Measurements from ENCODE around the gene PLXDC2.

The PLXDC2 gene

DNA sequence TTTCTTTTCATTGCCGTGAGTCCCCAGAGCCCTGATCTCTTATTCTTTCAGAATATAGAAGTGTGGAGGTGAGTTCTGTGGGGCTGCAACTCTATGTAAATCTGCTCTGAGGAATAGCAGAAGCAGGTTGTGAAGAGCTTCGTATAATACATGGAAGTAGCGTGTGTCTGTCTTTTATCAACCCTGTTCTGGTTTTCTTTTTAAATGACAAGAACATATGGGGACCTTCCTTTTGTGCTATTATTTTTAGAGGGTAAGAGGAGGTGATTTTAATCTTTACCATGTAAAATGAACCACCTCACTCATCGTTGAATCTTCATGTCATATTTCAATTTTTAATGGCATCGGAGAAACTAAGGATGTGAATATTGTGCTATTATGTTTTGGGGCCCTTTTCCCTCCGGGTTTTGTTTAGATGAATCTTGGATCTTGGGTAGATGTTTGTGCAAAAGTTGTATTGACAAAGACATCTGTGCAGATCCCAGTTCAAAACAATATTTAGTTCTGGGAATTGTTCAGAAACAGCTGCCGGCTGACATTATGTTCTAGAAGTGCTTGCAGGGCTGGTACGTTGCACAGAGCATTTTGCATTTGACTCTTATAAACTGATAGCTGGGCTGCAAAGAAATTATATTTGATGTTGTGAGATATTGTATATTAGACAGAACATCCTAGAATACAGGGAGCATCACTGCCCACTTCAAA, 46.7 kb downstream of the PLXDC2 start:
- DNase-seq, result no peak

DNA sequence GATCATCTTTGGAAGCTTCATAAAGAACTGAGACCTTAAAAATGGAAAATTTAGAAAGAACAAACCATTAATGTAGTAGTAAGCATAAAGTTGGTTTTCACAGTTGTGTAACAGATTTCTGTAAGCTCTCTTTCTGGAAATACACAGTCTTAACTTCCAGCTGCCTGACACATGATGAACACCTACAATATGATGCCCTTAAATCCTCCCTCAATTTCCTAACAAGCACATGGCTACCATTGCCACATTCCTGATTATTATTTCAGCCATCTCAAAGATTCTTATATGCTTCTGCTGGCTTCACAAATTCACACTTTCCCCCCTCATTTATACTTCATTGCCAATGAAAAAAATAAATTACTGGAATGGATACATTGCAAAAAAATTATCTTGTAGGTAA, 49.4 kb downstream of the PLXDC2 start:
- DNase-seq, result no peak

GRCh38 chr10:19869370-19869769, 53.1 kb downstream of the PLXDC2 start:
- DNase-seq, result no peak

- DNase-seq, result no peak
Measured at GRCh38 chr10:19872504-19873271, 56.5 kb downstream of the PLXDC2 start.

DNA sequence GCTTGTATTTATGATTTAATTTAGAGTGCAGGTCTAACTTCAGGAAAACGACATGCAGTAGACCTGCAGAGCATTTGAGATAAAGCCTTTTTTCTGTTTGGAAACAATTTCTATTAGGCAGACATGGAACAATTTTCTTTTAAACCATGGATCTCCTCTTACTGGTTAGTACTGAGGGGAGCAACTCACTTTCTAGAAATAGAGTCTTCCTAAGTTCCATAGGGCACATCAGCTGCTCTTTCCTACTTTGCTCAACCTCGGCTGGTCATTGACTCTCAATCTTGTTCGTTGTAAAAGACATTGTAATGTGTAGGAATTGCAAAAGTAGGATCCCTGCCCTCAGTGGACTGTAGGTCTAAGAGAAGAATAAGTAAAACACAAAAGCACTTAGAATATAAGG, 58.0 kb downstream of the PLXDC2 start:
- no peak for DNase-seq

DNA sequence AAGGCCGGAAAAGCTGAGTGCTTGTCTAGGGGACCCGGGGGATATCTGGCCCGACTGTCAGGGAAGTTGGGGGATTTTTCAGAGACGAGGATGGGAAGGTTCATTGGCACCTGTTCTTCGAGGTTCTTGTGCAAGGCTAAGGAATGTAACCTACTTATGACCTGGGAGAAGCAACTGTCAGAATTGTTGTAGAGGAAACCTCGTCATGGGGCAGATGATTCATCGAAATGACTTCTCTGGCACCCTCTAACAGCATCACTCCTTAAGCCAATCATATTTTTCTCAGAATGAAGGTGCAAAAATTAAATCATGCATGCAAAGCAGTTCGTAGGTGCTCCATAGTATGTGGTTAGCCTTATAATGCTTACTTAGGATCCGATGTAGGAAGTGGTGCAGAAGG, 58.6 kb downstream of the PLXDC2 start:
- DNase-seq, result no peak

DNA sequence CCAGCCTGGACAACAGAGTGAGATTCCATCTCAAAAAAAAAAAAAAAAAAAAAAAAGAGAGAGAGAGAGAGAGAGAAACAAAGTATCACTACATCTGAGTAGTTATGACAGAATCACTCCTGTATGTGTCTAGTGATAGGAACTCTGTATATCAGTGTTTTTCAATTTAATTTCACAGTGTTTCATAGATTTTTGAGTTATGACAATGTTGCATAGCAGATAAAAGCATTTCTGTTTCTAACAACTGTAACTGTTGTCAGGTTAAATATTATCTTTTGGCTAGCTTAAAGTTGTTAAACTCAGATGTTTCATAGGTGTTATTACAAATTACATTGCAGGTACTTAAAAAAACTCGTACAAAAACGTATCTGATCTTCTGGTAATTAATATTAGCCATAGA, 60.3 kb downstream of the PLXDC2 start:
- no peak for DNase-seq

DNA sequence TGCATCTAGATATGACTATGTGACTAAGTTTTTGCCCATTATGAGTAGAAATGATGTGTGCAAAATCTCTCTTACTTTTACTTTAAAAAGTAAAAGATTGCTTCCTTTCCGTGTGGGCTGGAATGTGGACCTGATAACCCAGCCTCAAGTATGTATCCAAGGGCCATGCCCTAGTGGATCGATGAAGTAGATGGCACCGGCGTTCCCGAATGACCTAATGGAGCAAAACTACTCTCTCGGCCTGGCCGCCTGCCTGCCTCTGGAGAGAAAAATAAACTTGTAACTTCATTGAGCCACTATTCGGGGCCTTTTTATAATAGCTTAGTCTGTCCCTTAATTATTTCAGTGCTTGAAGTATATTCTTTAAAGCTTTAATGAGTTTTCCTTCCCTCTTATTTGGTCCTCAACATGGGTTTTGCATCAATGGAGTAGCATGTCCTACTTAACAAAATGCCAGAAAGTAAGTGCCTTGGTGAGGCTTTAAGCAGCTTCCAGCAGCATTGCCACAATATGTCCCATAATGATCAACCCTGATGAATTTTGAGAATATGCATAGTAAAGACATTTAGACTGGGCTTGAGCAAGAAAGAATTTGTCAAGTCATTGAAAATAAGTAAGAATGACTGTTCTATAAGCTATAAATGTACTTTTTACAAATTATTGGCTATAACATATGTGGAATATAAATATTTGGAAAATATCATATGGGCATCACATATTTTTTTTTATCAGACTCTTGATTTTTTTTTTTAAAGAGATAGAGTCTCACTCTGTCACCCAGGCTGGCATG, 61.4 kb downstream of the PLXDC2 start:
- DNase-seq, result no peak

DNA sequence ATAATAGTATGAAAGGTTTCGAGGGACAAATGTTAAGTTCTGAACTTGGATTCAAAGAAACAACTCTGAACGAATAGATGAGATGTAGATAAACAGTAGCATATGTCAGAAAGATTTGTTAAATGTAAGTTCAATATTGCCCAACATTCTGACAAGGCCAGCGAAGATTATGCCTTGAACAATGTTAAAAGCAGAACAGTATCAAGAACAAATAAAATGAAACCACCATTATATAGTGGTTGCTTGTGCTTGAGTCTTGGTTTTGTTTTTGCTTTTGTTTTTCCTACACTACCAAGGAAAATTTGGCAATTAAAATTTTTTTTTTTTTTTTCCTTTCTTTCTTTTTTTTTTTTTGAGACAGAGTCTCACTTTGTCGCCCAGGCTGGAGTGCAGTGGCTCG, 66.4 kb downstream of the PLXDC2 start:
- DNase-seq, result no peak

GRCh38 chr10:19888061-19888660, 71.9 kb downstream of the PLXDC2 start:
- DNase-seq, result no peak

DNA sequence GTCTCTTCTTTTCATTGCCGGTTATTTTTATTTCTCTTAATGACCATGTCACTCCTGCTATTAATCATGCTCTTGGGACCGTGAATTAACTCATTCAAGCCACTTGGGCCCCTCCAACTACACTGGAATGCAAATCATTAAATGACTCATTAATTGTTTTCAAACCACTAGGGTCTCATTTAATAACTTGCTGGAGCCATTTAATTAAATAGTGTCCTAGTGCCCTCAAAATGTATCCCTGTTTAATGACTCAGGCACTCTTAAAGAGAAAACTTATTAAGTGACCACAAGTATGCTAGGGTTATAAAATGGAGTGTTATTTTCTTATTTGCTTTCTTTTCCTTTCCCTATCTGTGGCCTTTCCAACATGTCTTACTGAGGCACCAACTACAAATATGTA, 73.0 kb downstream of the PLXDC2 start:
- no peak for DNase-seq

DNA sequence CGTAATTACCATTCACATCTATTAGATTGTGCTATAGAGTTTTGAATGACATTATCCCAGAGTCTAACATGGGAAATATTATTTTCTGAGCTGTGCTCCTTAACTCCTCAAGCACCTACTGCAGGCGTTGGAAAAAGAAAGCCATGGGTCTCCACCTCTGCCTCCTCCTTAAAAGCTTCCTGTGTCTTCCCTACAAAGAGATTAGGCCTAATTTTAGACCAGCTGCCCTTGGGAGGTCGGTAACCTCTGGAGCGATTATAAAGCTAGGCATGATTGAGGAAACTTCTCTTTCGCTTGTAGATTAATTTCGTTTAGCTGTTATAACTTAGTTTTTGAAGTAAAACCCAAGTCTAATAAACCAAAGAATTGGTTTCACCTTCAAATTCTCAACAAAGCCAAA, 75.2 kb downstream of the PLXDC2 start:
- DNase-seq, result no peak

GRCh38 chr10:19892270-19892669, 76.0 kb downstream of the PLXDC2 start:
- DNase-seq, result no peak

DNA sequence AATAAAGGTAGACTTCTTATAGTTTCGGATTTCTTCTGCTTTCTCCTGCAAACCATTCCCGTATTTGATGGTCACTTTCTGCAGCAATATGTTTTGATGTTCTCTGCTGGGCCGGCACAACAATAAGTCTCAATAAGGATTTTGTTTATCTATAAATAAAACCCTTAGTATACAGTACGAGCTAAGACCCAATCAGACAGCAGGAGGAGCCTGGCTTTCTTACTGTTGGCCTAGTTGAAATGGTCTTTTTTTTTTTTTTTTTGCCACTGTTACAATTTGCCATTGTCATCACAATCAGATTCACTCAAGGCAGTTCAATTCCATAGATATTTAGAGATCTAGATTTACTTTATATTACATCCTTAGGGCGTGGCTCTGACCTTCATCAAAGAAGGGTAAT, 76.4 kb downstream of the PLXDC2 start:
- no peak for DNase-seq

GRCh38 chr10:19895500-19895899, 79.3 kb downstream of the PLXDC2 start:
- DNase-seq, result no peak

- DNase-seq, result no peak
Measured at GRCh38 chr10:19902456-19902855, 86.2 kb downstream of the PLXDC2 start.

DNA sequence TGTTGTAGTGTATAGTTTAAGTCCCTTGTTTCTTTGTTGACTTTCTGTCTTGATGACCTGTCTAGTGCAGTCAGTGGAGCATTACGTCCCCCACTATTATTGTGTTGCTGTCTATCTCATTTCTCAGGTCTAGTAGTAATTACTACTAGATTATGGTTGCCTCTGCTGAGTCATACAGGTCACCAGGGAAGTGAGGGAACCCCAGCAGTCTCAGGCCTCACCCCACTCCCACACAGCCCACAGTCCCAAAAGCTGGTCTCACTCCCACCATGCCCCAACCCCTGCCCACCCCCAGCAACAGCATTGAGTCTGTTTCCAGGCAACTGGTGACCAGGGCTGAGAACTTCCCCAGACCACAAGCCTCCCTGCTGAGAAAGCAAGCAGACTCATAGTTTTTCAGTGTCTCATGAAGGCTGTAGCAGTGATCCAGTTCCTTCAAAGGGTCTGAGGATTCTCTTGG, 88.0 kb downstream of the PLXDC2 start:
- no peak for DNase-seq

DNA sequence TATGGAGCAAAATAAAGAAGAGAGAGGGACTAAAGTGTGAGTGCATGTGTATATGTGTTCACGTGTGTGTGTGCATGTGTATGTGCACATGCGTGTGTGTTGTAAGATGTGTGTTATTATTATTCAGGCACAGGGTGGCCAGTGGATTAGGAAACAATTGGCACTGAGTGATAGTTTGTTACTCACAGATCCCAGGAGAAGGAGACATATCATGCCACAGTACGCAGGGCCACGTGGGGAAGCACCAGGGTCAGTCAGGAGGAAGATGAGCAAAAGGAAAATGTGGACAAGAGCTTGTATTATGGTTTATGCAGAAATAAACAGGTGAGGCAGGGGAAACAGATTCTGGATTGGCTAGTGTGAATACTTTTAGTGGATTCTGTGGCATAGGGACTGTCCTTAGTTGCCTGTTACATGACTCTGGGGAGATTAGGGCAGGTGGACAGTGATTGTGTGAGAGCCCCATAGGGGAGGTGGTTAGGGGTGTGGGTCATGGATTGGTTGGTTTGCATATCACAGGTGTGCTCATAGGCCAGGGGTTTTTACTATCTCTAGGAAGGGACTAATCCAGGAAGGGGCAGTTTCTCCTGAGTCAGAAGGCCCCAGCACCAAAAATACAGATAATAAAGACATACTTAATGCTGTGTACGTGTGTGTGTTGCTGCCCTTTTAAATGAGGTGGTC, 90.0 kb downstream of the PLXDC2 start:
- DNase-seq, result no peak

DNA sequence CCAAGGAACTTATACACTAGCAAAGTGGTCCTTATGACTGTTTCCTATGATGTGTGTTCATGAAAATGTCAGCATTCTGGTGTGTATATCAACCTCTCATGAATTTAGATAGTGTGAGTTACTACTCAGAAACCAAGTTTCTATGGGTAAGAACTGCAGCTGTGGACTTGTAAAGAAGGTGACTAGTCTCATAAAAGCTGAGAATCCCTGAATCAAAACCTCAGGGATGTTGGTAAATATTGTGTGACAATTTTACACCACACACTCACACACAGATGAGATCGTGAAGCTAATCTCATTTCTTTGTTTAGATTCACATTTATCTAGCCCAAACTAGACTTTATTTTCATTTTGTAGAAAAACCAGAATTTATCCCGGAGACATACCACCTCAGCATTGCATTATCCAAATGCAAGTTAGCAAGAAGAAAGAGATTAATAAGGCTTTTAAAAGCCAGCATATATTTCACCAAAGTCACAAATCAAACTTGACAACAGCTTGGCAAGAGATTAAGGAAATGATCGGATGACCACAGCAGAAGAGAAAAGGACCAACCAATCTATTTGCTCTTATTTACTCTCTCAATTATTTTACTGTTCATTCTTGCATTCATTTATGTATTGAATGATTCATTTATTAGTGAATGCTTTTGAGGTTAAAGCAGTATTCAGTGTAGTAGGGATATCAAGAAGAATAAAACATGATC, 92.9 kb downstream of the PLXDC2 start:
- no peak for DNase-seq

- DNase-seq, result no peak
Measured at GRCh38 chr10:19911886-19912285, 95.7 kb downstream of the PLXDC2 start.

GRCh38 chr10:19913987-19914386, 97.8 kb downstream of the PLXDC2 start:
- no peak for DNase-seq

DNA sequence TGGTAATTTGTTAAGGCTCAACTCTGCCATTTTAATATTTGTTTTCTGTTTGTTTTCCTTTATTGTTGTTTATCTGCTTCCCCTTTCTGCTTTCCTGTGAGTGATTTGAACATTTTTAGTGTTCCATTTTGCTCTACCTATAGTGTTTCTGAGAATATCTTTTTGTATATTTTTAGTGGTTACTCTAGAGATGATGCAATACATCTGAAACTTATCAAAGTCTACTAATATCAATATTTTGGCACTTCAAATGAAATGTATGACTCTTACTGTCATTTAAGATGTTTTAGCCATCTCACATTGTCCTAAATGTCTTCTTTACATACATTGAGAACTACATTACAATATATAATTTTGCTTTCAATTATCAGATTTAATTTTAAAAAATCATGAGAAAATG, 98.9 kb downstream of the PLXDC2 start:
- DNase-seq, result no peak
